ENCODE data around the gene APPL2.

The APPL2 gene

DNA sequence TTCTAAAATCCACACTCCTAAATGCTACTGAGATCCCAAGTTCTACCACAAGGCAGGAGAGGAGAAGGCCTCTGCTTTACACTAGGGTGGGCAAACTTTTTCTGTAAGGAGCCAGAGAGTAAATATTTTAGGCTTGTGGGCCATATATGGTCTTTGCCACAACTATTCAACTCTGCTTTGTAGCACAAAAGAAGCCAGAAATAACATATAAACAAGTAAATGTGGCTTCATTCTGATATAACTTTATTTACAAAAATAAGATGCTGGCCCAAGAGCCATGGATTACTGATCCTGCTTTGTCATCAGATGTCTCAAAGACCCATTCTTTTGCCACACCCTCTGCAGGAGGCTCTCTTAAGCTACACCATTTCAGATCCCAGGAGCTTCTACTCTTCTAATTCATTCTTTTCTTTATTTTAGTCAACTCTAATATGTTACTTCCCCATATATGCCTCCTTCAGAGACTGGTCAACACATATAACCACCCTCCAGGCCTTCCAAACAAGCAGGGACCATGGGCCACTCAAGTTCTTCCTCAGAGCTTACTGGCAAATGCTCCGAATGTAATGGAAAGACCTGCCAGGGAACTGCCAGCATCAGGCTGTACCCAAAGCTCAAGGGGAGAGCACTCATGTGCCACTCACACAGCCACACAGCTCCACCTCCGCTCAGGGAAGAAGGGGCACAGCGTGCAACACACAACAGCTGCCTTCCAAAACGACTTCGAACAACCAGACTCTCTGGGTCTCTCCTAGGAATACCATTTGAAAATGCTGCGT lies 15.6 kb downstream of the APPL2 start:
- Histone ChIP-seq H3K79me2 (ENCODE audit: insufficient read depth, low read depth) (no peaks in the 10 kb centered on the region), H3K36me3 (ENCODE audit: insufficient read depth) (no peaks in the 10 kb centered on the region), H3K4me1 (ENCODE audit: low read depth, poor library complexity, severe bottlenecking) (peaks cover 22% of the 10 kb centered on the region), H3K27me3 (ENCODE audit: insufficient read depth, low read depth) (no peaks in the 10 kb centered on the region), H3K27ac (no peak overlapping the region), H3K4me2 (no peak overlapping the region), H4K20me1 (ENCODE audit: insufficient read depth) (no peaks in the 10 kb centered on the region), H3K4me3 (IDR thresholded peaks at IDR 0.05; ENCODE audit: insufficient read depth, low read depth, low read length) (no peak overlapping the region), H3K9ac (no peak overlapping the region), H2AFZ (ENCODE audit: low read depth) (no peak overlapping the region)
- TF ChIP-seq, protein P1, sequence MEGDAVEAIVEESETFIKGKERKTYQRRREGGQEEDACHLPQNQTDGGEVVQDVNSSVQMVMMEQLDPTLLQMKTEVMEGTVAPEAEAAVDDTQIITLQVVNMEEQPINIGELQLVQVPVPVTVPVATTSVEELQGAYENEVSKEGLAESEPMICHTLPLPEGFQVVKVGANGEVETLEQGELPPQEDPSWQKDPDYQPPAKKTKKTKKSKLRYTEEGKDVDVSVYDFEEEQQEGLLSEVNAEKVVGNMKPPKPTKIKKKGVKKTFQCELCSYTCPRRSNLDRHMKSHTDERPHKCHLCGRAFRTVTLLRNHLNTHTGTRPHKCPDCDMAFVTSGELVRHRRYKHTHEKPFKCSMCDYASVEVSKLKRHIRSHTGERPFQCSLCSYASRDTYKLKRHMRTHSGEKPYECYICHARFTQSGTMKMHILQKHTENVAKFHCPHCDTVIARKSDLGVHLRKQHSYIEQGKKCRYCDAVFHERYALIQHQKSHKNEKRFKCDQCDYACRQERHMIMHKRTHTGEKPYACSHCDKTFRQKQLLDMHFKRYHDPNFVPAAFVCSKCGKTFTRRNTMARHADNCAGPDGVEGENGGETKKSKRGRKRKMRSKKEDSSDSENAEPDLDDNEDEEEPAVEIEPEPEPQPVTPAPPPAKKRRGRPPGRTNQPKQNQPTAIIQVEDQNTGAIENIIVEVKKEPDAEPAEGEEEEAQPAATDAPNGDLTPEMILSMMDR (conservative IDR thresholded peaks at IDR 0.05; ENCODE audit: low read depth, low read length) = no peak

DNA sequence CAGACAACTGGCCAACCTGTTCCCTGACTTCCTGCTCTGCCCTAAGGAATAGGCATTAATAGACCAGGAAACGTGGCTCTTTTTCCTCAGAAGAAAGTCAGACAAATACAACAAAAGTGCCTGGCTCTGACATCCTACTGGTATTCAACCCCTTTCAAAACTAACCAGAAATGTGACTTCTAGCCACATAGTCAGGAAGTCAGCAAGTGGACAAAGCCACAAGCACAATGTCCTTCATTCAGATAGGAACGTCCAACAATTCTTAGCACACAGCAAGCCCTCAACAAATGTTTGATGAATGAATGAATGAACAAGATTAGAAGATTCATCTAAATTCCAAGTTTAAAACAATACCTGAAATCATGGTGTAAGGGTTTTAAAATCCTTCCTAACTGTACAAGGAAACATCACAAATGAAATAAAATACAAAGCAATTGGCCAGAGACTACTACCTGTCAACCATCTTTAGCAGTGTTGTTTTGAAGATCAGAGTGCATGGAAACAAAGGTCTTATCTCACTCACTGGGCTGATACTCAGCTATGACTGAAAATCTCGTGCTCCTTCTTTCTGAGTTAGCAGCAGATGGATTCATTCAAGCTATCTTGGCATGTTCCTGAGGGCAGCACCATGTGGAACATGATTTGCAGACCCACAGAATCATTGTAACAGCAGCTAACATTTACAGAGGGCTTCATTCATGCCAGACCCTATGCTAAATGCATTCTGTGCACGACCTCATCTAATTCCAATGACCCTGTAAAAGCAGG lies 16.5 kb downstream of the APPL2 start:
- H3K4me3 ChIP-seq (IDR thresholded peaks at IDR 0.05; ENCODE audit: insufficient read depth, low read depth, low read length) = no peak overlapping the region
- no peak overlapping the region for H2AFZ ChIP-seq (ENCODE audit: low read depth)
- TF ChIP-seq, protein P1 (conservative IDR thresholded peaks at IDR 0.05; ENCODE audit: low read depth, low read length) = no peak
- no peak overlapping the region for H3K27ac ChIP-seq
- no peaks in the 10 kb centered on the region for H3K36me3 ChIP-seq (ENCODE audit: insufficient read depth)
- H3K27me3 ChIP-seq (ENCODE audit: insufficient read depth, low read depth) = no peaks in the 10 kb centered on the region
- H3K4me1 ChIP-seq (ENCODE audit: low read depth, poor library complexity, severe bottlenecking) = peaks cover 13% of the 10 kb centered on the region
- H3K79me2 ChIP-seq (ENCODE audit: insufficient read depth, low read depth) = no peaks in the 10 kb centered on the region
- no peak overlapping the region for H3K9ac ChIP-seq
- no peaks in the 10 kb centered on the region for H4K20me1 ChIP-seq (ENCODE audit: insufficient read depth)
- no peak overlapping the region for H3K4me2 ChIP-seq

DNA sequence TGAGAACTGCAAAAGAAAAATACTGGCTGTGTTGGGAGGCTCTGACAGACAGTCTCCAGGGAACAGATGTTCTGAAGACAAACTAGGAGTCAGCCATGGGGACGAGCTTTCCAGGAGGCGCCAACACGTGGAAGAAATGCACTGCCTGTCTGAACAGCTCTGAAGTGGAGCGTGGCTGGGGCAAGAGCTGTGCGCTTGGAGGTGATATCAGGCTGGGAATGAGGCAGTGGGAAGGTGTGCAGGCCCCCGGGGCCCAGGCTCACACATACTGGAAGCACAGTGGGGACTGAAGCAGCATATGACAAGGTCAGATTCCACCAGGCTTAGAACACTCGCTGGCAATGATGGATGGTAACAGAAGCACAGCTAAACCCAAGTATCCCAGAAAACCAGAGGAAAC lies 17.5 kb downstream of the APPL2 start:
- Histone ChIP-seq H3K4me3 (IDR thresholded peaks at IDR 0.05; ENCODE audit: insufficient read depth, low read depth, low read length) (no peak overlapping the region), H3K9ac (no peak overlapping the region), H4K20me1 (ENCODE audit: insufficient read depth) (no peaks in the 10 kb centered on the region), H3K79me2 (ENCODE audit: insufficient read depth, low read depth) (no peaks in the 10 kb centered on the region), H3K4me2 (no peak overlapping the region), H3K36me3 (ENCODE audit: insufficient read depth) (no peaks in the 10 kb centered on the region), H2AFZ (ENCODE audit: low read depth) (no peak overlapping the region), H3K4me1 (ENCODE audit: low read depth, poor library complexity, severe bottlenecking) (peaks cover 3% of the 10 kb centered on the region), H3K27ac (no peak overlapping the region), H3K27me3 (ENCODE audit: insufficient read depth, low read depth) (no peaks in the 10 kb centered on the region)
- TF ChIP-seq, protein P1 (conservative IDR thresholded peaks at IDR 0.05; ENCODE audit: low read depth, low read length) = no peak

DNA sequence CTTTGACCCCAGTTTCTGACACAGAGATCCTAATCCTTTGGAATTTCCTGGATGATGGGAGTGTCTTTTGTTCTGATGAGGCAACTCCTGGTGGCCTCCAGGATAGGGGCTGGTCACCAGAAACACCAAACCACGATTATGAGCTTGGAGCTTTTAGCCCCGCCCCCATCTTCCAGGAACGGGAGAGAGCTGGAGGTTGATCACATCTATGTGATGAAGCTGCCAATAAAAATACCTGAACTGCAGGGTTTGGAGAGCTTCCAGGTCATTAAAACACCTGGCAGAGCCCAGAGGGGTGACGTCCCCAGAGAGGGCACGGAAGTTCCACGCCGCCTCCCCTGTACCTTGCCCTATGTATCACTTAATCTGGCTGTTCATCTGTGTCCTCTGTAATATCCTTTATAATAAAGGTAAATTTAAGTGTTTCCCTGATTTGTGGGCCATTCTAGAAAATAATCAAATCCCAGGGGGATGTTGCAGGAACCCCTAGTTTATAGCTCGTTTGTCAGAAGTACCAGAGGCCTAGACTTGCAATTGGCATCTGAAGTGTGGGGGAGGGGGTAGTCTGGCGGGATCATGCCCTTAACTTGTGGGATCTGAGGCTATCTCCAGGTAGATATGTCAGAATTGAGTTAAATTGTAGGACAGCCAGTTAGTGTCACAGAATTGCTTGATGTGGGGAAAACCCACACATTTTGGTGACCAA lies 21.2 kb downstream of the APPL2 start:
- H4K20me1 ChIP-seq (ENCODE audit: insufficient read depth) = no peaks in the 10 kb centered on the region
- TF ChIP-seq, protein P1 (conservative IDR thresholded peaks at IDR 0.05; ENCODE audit: low read depth, low read length) = no peak
- H3K4me3 ChIP-seq (IDR thresholded peaks at IDR 0.05; ENCODE audit: insufficient read depth, low read depth, low read length) = no peak overlapping the region
- H3K27ac ChIP-seq = no peak overlapping the region
- no peaks in the 10 kb centered on the region for H3K27me3 ChIP-seq (ENCODE audit: insufficient read depth, low read depth)
- no peaks in the 10 kb centered on the region for H3K36me3 ChIP-seq (ENCODE audit: insufficient read depth)
- no peaks in the 10 kb centered on the region for H3K4me1 ChIP-seq (ENCODE audit: low read depth, poor library complexity, severe bottlenecking)
- no peak overlapping the region for H3K9ac ChIP-seq
- H3K4me2 ChIP-seq = no peak overlapping the region
- no peak overlapping the region for H2AFZ ChIP-seq (ENCODE audit: low read depth)
- no peaks in the 10 kb centered on the region for H3K79me2 ChIP-seq (ENCODE audit: insufficient read depth, low read depth)
